Measurements from ENCODE around the gene LRRIQ4.
A peak's percentile ranks its signal among the peaks of the same experiment; 100 is the strongest.

LRRIQ4 gene

GRCh38 chr3:169812332-169813235 is at the start of gene LRRIQ4, which contains the start of gene LRRC34:
Gene LRRIQ4, plus strand, starts transcription at chr3:169812870. Its CDS starts 9,052 bp downstream, at chr3:169821922.
Gene LRRC34, minus strand, starts transcription at chr3:169812904. Its CDS starts 356 bp downstream, at chr3:169812548.
- DNase-seq (ENCODE audit: low read depth) = peak; percentile 60

GRCh38 chr3:169764312-169764881 is 48.3 kb upstream of the LRRIQ4 start:
- DNase-seq (ENCODE audit: low read depth) = peak; percentile 32

GRCh38 chr3:169764882-169765612 is 47.6 kb upstream of the LRRIQ4 start, which contains the start of gene TERC:
Gene TERC, minus strand, starts transcription at chr3:169765060.
- peak; percentile 86 for DNase-seq (ENCODE audit: low read depth)

- DNase-seq (ENCODE audit: low read depth) = peak; percentile 51
Observed at GRCh38 chr3:169769287-169770181, 43.1 kb upstream of the LRRIQ4 start, which contains the start of gene ACTRT3. Gene ACTRT3, minus strand, starts transcription at chr3:169769561. Its CDS starts 41 bp downstream, at chr3:169769520.

- DNase-seq (ENCODE audit: low read depth) = no peak
Observed at GRCh38 chr3:169771497-169772304, 41.0 kb upstream of the LRRIQ4 start.

GRCh38 chr3:169772305-169772896 is 40.3 kb upstream of the LRRIQ4 start:
- no peak for DNase-seq (ENCODE audit: low read depth)

- peak; percentile 88 for DNase-seq (ENCODE audit: low read depth)
Observed at GRCh38 chr3:169772897-169773816, 39.5 kb upstream of the LRRIQ4 start, which contains the start of gene MYNN. Gene MYNN, plus strand, starts transcription at chr3:169773396. Its CDS starts 900 bp downstream, at chr3:169774296.

GRCh38 chr3:169774186-169774585 is 38.5 kb upstream of the LRRIQ4 start:
- DNase-seq (ENCODE audit: low read depth) = no peak

GRCh38 chr3:169777822-169778221 is 34.8 kb upstream of the LRRIQ4 start:
- DNase-seq (ENCODE audit: low read depth) = no peak

- DNase-seq (ENCODE audit: low read depth) = no peak
Observed at GRCh38 chr3:169780742-169781141, 31.9 kb upstream of the LRRIQ4 start.

- DNase-seq (ENCODE audit: low read depth) = no peak
Observed at GRCh38 chr3:169781209-169781855, 31.3 kb upstream of the LRRIQ4 start.

- no peak for DNase-seq (ENCODE audit: low read depth)
Observed at GRCh38 chr3:169787120-169787519, 25.6 kb upstream of the LRRIQ4 start.

- no peak for DNase-seq (ENCODE audit: low read depth)
Observed at GRCh38 chr3:169787791-169788190, 24.9 kb upstream of the LRRIQ4 start.

GRCh38 chr3:169790219-169790618 is 22.5 kb upstream of the LRRIQ4 start:
- DNase-seq (ENCODE audit: low read depth) = no peak

- DNase-seq (ENCODE audit: low read depth) = no peak
Observed at GRCh38 chr3:169790687-169791429, 21.8 kb upstream of the LRRIQ4 start.

- no peak for DNase-seq (ENCODE audit: low read depth)
Observed at GRCh38 chr3:169792359-169792758, 20.3 kb upstream of the LRRIQ4 start.

- DNase-seq (ENCODE audit: low read depth) = no peak
Observed at GRCh38 chr3:169804681-169805080, 8.0 kb upstream of the LRRIQ4 start.

All from activated T-helper 9 cell treated with anti-CD3 and anti-CD28 coated beads, Interleukin-2, amount 50 U/mL, for 16 hours (primary cell).